IPS DF 6.9 (cell line): ENCODE measurements around the gene NRSN2.
"Not testable (repeated sequence)": the region's sequence is repeated elsewhere in the genome, so short reads cannot be mapped to it uniquely, and the experiment has no call there.

ENCODE experiments used
- DNase-seq: peaks from one replicate; pipeline ENCODE4 v3.0.0-alpha.2; 2013; ENCODE audit warnings: low read depth, low spot score
- H3K27ac ChIP-seq: one replicate; pipeline ENCODE4 v1.5.1; 2013; ENCODE audit warnings: low read length, control low read depth
- H3K27me3 ChIP-seq: 2 replicates; pipeline ENCODE4 v1.6.1; 2013; ENCODE audit warnings: mild to moderate bottlenecking, low read length; ENCODE audit not compliant: control insufficient read depth, insufficient read depth
- H3K36me3 ChIP-seq: 2 replicates; pipeline ENCODE4 v1.6.1; 2013; ENCODE audit warnings: low read length; ENCODE audit not compliant: control insufficient read depth, insufficient read depth
- H3K4me1 ChIP-seq: 2 replicates; pipeline ENCODE4 v1.6.1; 2013; ENCODE audit warnings: low read length; ENCODE audit not compliant: control insufficient read depth, insufficient read depth
- H3K4me3 ChIP-seq: 2 replicates; pipeline ENCODE4 v1.5.1; 2013; ENCODE audit warnings: mild to moderate bottlenecking, low read length
- H3K9me3 ChIP-seq: 2 replicates; pipeline ENCODE4 v1.6.1; 2013; ENCODE audit warnings: low read length, inconsistent platforms; ENCODE audit not compliant: control insufficient read depth, insufficient read depth
- WGBS: extraction: QIAGEN DNeasy Blood & Tissue Kit; methylation state at CpG from one replicate; pipeline ENCODE4 v1.1.7; 2013; ENCODE audit warnings: mixed read lengths, missing lambda C conversion rate; ENCODE audit not compliant: insufficient read length, insufficient coverage; 5-methylcytosine and 5-hydroxymethylcytosine counted together

NRSN2 gene

GRCh38 chr20:356154-356553 lies 9.2 kb downstream of the NRSN2 start:
- not testable (repeated sequence) for H3K36me3 ChIP-seq, H3K27me3 ChIP-seq, DNase-seq, H3K27ac ChIP-seq, H3K9me3 ChIP-seq, H3K4me3 ChIP-seq, H3K4me1 ChIP-seq
- WGBS = no CpG with 5 or more reads among the region's 2 CpGs

GRCh38 chr20:356745-357144 lies 9.8 kb downstream of the NRSN2 start:
- Histone ChIP-seq H3K4me1 (peaks cover 3% of the 10 kb centered on the region), H3K9me3 (no peaks in the 10 kb centered on the region), H3K27ac (no peak overlapping the region), H3K27me3 (no peaks in the 10 kb centered on the region), H3K36me3 (no peaks in the 10 kb centered on the region), H3K4me3 (no peak overlapping the region)
- DNase-seq = no peak
- WGBS = no CpG with 5 or more reads among the region's 10 CpGs

DNA sequence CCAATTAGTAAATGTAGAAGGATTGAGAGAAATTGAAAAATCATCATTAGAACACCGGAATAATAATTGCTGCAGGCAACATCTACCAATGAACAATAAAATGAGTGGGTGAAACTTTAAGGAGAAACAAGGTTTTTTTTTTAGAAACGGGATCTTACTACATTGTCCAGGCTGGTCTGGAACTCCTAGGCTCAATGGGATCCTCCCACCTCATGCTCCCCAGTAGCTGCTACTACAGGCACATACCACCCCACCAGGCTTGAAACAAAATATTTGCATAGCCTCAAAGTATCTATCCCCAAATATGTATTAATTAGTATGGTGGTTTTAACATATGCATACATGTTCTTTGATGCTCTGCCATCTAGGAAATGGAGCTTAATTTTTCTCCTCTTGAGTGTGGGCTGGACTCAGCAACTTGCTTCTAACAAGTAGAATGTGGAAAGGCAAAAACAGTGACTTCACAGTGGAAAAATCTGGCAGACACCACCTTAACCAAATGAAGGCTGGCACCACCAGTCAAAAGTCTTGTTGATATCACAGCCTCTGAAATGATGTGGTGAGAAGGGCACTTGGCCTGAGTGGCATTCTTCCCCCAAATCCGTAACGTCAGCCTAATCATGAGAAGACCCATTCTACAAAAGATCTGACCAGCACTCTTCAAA lies 12.1 kb downstream of the NRSN2 start:
- no CpG with 5 or more reads among the region's 4 CpGs for WGBS
- peaks cover 2% of the 10 kb centered on the region for H3K4me1 ChIP-seq
- H3K9me3 ChIP-seq = no peaks in the 10 kb centered on the region
- no peak overlapping the region for H3K4me3 ChIP-seq
- no peak for DNase-seq
- H3K27me3 ChIP-seq = no peaks in the 10 kb centered on the region
- H3K27ac ChIP-seq = no peak overlapping the region
- no peaks in the 10 kb centered on the region for H3K36me3 ChIP-seq

GRCh38 chr20:361561-361960 lies 14.7 kb downstream of the NRSN2 start:
- no peaks in the 10 kb centered on the region for H3K9me3 ChIP-seq
- H3K27me3 ChIP-seq = no peaks in the 10 kb centered on the region
- H3K4me1 ChIP-seq = no peaks in the 10 kb centered on the region; the same call in 1 of the 2 replicates
- H3K27ac ChIP-seq = no peak overlapping the region
- no CpG with 5 or more reads among the region's 8 CpGs for whole genome bisulfite sequencing
- DNase-seq = no peak
- no peaks in the 10 kb centered on the region for H3K36me3 ChIP-seq
- no peak overlapping the region for H3K4me3 ChIP-seq

DNA sequence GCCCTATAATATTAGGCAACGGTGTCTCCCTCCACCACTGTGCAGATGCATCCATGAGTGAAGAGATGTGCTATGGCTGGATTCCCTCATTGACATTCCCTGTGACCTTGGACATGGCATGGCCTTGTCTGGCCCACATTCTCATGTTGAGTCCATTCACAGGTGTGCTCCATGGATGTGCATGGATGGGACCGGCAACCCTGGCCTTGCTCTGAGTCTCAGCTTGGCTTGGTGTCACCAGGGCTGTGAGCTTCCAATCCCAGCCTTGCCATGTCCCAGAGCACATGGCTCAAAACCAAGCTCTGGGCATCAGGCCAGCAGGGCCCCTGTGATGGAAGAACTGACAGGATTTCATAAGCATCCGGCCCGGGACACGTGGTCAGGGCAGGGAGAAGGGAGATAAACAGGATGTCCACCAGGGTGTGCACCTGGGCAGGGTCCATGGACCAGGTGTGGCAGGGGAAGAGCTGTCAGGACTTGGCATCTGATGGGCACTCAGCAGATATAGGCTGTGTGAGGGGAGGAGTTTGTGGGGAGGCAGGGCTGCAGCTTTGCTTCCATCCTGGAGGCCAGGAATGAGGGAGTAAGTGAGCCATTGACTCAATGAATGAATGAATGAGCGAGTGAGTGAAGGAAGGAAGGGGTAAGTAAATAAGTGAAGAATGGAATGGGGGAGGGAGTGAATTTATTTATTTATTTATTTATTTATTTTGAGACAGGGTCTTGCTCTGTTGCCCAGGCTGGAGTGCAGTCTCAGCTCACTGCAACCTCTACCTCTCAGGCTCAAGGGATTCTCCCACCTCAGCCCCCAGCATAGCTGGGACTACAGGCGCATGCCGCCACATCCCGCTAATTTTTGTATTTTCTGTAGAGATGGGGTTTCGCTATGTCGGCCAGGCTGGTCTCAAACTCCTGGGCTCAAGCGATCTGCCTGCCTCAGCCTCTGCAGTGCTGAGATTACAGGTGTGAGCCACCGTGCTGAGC lies 15.7 kb downstream of the NRSN2 start:
- no peaks in the 10 kb centered on the region for H3K9me3 ChIP-seq
- H3K36me3 ChIP-seq = no peaks in the 10 kb centered on the region
- WGBS = 100% methylated on average over 1 of the region's 13 CpGs
- H3K27ac ChIP-seq = no peak overlapping the region
- H3K4me3 ChIP-seq = no peak overlapping the region
- H3K4me1 ChIP-seq = no peaks in the 10 kb centered on the region; the same call in 1 of the 2 replicates
- no peak for DNase-seq
- no peaks in the 10 kb centered on the region for H3K27me3 ChIP-seq

GRCh38 chr20:363319-364078 lies 16.6 kb downstream of the NRSN2 start:
- H3K27me3 ChIP-seq = no peaks in the 10 kb centered on the region
- H3K9me3 ChIP-seq = no peaks in the 10 kb centered on the region
- no peak overlapping the region for H3K4me3 ChIP-seq
- H3K27ac ChIP-seq = no peak overlapping the region
- no peaks in the 10 kb centered on the region for H3K36me3 ChIP-seq
- no peak for DNase-seq
- no peaks in the 10 kb centered on the region; the same call in 1 of the 2 replicates for H3K4me1 ChIP-seq
- WGBS = no CpG with 5 or more reads among the region's 13 CpGs

- H3K9me3 ChIP-seq = no peaks in the 10 kb centered on the region
- no peaks in the 10 kb centered on the region for H3K36me3 ChIP-seq
- no peak overlapping the region for H3K4me3 ChIP-seq
- no peaks in the 10 kb centered on the region for H3K27me3 ChIP-seq
- no peaks in the 10 kb centered on the region for H3K4me1 ChIP-seq
- no peak overlapping the region for H3K27ac ChIP-seq
- no peak for DNase-seq
- no CpG with 5 or more reads among the region's 9 CpGs for WGBS
Observed at GRCh38 chr20:364905-365794, 18.2 kb downstream of the NRSN2 start.

GRCh38 chr20:366041-366718 lies 19.3 kb downstream of the NRSN2 start:
- no peaks in the 10 kb centered on the region for H3K9me3 ChIP-seq
- H3K27ac ChIP-seq = no peak overlapping the region
- H3K36me3 ChIP-seq = no peaks in the 10 kb centered on the region
- H3K4me1 ChIP-seq = no peaks in the 10 kb centered on the region
- H3K27me3 ChIP-seq = no peaks in the 10 kb centered on the region
- no CpG with 5 or more reads among the region's 7 CpGs for WGBS
- no peak overlapping the region for H3K4me3 ChIP-seq
- DNase-seq = no peak

GRCh38 chr20:366719-367485 lies 20.0 kb downstream of the NRSN2 start:
- DNase-seq = no peak

More at GRCh38 chr20:366719-367485, 20.0 kb downstream of the NRSN2 start:
- no CpG with 5 or more reads among the region's 13 CpGs for WGBS
- Histone ChIP-seq H3K4me3 (no peak overlapping the region), H3K36me3 (no peaks in the 10 kb centered on the region), H3K27me3 (no peaks in the 10 kb centered on the region), H3K4me1 (no peaks in the 10 kb centered on the region; the same call in 1 of the 2 replicates), H3K27ac (no peak overlapping the region), H3K9me3 (no peaks in the 10 kb centered on the region)
